Heart right ventricle (tissue), 16 donors: ENCODE measurements around the gene IMMP2L. TPM values are rescaled to one million over a fixed set of nuclear protein-coding genes. Genes with fewer than 3 reads are reported as not detected.

ENCODE experiments used
- ATAC-seq, 8 donors: fragments of 200-7000 bp; cut with Tn5 transposase; one replicate each; pipeline ENCODE4 v1.9.1; 2020; ENCODE audit warnings: mild to moderate bottlenecking in 8 of 8, moderate library complexity in 8 of 8, moderate number of reproducible peaks in 1 of 8
- DNase-seq, 2 donors: peaks; one replicate each; pipeline ENCODE4 v3.0.0-alpha.2; 2020
- H3K27ac ChIP-seq, 10 donors: fragments of 200-600 bp; sonication (generic) in 2 of 10; one replicate each; pipeline versions ENCODE4 v1.5.0 to v1.8.0; 2020 to 2022; ENCODE audit warnings: mild to moderate bottlenecking in 3 of 10
- H3K27me3 ChIP-seq, 7 donors: fragments of 200-600 bp; one replicate each; pipeline ENCODE4 v1.8.0; 2021 to 2022; ENCODE audit warnings: mild to moderate bottlenecking in 2 of 7
- H3K36me3 ChIP-seq, 9 donors: fragments of 200-600 bp; sonication (generic) in 1 of 9; one replicate each; pipeline versions ENCODE4 v1.5.0 to v1.8.0; 2020 to 2022; ENCODE audit warnings: mild to moderate bottlenecking in 2 of 9
- H3K4me1 ChIP-seq, 9 donors: fragments of 200-600 bp; sonication (generic) in 1 of 9; one replicate each; pipeline versions ENCODE4 v1.5.0 to v1.8.0; 2020 to 2022; ENCODE audit warnings: mild to moderate bottlenecking in 4 of 9
- H3K4me3 ChIP-seq, 10 donors: fragments of 200-600 bp; sonication (generic) in 2 of 10; one replicate each; pipeline versions ENCODE4 v1.5.0 to v1.8.0; 2020 to 2022; ENCODE audit warnings: mild to moderate bottlenecking in 7 of 10, moderate library complexity in 2 of 10
- H3K9me3 ChIP-seq, 11 donors: fragments of 200-600 bp in 10 of 11; sonication (generic) in 2 of 11; one replicate each; pipeline versions ENCODE4 v1.5.0 to v1.8.0; 2013 to 2022; ENCODE audit warnings: mild to moderate bottlenecking in 2 of 11, control low read depth in 1 of 11, moderate library complexity in 1 of 11
- whole genome bisulfite sequencing, 2 donors: extraction: QIAGEN DNeasy Blood & Tissue Kit; methylation state at CpG; one replicate each; pipeline ENCODE4 v1.1.7; 2013; ENCODE audit warnings: inconsistent platforms in 1 of 2; 5-methylcytosine and 5-hydroxymethylcytosine counted together
- intact Hi-C, 10 donors: fragments of 100-400 bp; cut with DNase I; formaldehyde crosslinking; loops; one replicate each; pipeline versions ENCODE4 v1.11.1 to v1.14.2; 2022
- polyA plus RNA-seq, 2 donors: library from polyadenylated mRNA; stranded (reverse); fragments of 200-250 nt; gene quantifications; one replicate each; pipeline ENCODE4 v1.2.3, GENCODE V29; 2013
- total RNA-seq, 10 donors: library from RNA; stranded (reverse); fragmentation: NEBNext Ultra II Directional in 3 of 10; extraction: Animal tissue kit (Norgen Biotek cat#: 25700) in 3 of 10; gene quantifications; one replicate each; pipeline versions ENCODE4 v1.2.1 to v1.2.4, GENCODE V29; 2021 to 2023
- TF ChIP-seq, protein P1 (sequence below), 9 donors: fragments of 200-600 bp; sonication (generic) in 2 of 9; IDR thresholded peaks; one replicate each; pipeline versions ENCODE4 v1.5.0 to v1.8.0; 2021 to 2022; ENCODE audit warnings: antibody characterized with exemption in 9 of 9, mild to moderate bottlenecking in 5 of 9, moderate library complexity in 1 of 9
- donor health status: Arrhythmogenic right ventricular cardiomyopathy.
- donor health status: ischemic (EF 13 %, LVEDD 7.1; RV severe dilation, severe dysfunction).
- donor health status: healthy with polysubstance abuse.
- donor health status: DM: no; HTN: yes; CAD: no.
- donor health status: DM: no; HTN: no; CAD: no.
- donor health status: ischemic (EF 25% LVEDD 6.9; RV normal size, moderate dysfunction).
- donor health status: ischemic (EF 25% LVEDD 5.7; RV mildly dilated, moderate dysfunction).
- donor health status: healthy.
- donor health status: DM: yes; HTN: yes; CAD: no.
- donor health status: Ischemic cardiomyopathy.
- donor health status: ischemic (EF 35%, LVEDD 5.7; RV mildly dilated, moderate dysfunction).
- donor health status: nonischemic (EF 11% LVEDD 7.7; RV severe dilation, severe dysfunction).
- donor health status: DM: yes; HTN: yes; CAD: no.
- donor health status: PGD.
- donor health status: ischemic (EF 29% LVEDD 5.4; RV normal size, mild dysfunction).
- donor health status: nonischemic (EF 23%, LVEDD 6.1; RV moderate dilation, normal function).

Gene IMMP2L
- total and polyA plus RNA-seq, 12 donors, result 4.3 to 20.8 (median 17.3) TPM

DNA sequence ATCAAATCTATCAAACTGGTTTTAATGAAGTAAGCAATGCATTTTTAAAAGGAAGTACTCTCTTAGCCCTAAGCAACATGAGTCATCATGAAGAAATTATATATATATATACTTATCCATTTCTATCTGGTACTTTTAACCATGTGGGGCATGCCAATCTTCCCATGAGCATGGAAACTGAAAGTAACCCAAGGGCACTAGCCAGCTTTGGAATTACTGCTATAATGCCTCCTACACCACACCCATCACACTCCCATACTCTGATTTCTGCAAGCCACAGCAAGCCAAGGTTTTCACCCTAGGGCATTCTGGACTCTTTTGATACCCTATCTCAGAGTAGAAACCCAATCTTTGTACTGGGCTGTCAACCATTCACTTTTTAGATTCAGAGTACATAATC lies 204.6 kb downstream of the IMMP2L start:
- H3K36me3 ChIP-seq, result no peaks in the 10 kb centered on the region
- H3K4me3 ChIP-seq, result no peak overlapping the region
- intact Hi-C loops, result no loop called here
- no peak overlapping the region for H3K27ac ChIP-seq
- H3K9me3 ChIP-seq, result no peaks in the 10 kb centered on the region
- H3K4me1 ChIP-seq, result peaks cover 0 to 5% (median 0%) of the 10 kb centered on the region in 9 donors
- TF ChIP-seq, protein P1, sequence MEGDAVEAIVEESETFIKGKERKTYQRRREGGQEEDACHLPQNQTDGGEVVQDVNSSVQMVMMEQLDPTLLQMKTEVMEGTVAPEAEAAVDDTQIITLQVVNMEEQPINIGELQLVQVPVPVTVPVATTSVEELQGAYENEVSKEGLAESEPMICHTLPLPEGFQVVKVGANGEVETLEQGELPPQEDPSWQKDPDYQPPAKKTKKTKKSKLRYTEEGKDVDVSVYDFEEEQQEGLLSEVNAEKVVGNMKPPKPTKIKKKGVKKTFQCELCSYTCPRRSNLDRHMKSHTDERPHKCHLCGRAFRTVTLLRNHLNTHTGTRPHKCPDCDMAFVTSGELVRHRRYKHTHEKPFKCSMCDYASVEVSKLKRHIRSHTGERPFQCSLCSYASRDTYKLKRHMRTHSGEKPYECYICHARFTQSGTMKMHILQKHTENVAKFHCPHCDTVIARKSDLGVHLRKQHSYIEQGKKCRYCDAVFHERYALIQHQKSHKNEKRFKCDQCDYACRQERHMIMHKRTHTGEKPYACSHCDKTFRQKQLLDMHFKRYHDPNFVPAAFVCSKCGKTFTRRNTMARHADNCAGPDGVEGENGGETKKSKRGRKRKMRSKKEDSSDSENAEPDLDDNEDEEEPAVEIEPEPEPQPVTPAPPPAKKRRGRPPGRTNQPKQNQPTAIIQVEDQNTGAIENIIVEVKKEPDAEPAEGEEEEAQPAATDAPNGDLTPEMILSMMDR (IDR thresholded peaks at IDR 0.05), result no peak
- no peak for DNase-seq
- ATAC-seq, result no peak
- no peaks in the 10 kb centered on the region for H3K27me3 ChIP-seq

DNA sequence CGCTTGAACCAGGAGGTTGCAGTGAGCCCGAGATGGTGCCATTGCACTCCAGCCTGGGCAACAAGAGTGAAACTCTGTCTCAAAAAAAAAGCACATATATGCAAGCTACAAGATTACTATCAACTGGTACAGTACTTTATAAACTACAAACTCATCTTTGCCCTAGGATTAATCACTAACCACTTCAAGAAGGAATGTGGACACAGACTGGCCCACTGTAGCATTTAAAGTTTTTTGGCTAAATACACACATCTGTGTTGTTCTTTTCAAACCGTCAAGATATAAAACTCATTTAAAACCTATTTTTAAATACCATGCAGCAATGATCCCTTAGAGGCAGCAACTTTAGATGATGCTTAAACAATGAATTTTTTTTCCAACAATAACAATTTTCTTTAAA lies 205.4 kb downstream of the IMMP2L start:
- Histone ChIP-seq H3K9me3 (no peaks in the 10 kb centered on the region), H3K4me3 (no peak overlapping the region), H3K36me3 (no peaks in the 10 kb centered on the region), H3K4me1 (peaks cover 0 to 5% (median 0%) of the 10 kb centered on the region in 9 donors), H3K27me3 (no peaks in the 10 kb centered on the region), H3K27ac (no peak overlapping the region)
- TF ChIP-seq, protein P1 (IDR thresholded peaks at IDR 0.05), result no peak
- DNase-seq (no peak), ATAC-seq (no peak)
- WGBS, 2 donors, result 89 to 90% methylated on average over 3 of the region's 3 CpGs
- intact Hi-C loops, result no loop called here

DNA sequence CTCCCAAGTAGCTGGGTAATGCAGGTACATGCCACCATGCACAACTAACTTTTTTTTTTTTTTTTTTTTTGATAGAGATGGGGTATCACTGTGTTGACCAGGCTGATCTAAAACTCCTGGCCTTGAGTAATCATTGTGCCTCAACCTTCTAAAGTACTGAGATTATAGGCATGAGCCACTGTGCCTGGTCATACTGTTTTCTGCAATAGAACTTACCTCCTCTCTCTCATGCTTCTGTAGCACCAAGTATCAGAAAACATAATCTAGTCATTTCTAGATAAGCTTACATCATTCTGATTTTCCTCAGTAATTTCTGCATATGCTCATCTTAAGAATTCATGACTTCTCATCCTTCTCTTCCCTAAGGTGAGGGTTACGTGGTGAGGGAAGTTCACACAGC lies 210.0 kb downstream of the IMMP2L start:
- Histone ChIP-seq H3K4me3 (no peak overlapping the region), H3K36me3 (no peaks in the 10 kb centered on the region), H3K9me3 (no peaks in the 10 kb centered on the region), H3K27me3 (no peaks in the 10 kb centered on the region), H3K4me1 (no peaks in the 10 kb centered on the region), H3K27ac (no peak overlapping the region)
- intact Hi-C loops, result no loop called here
- TF ChIP-seq, protein P1 (IDR thresholded peaks at IDR 0.05), result no peak
- WGBS, 2 donors, result 96 to 100% methylated on average over 1 of the region's 1 CpG
- DNase-seq (no peak), ATAC-seq (no peak)

DNA sequence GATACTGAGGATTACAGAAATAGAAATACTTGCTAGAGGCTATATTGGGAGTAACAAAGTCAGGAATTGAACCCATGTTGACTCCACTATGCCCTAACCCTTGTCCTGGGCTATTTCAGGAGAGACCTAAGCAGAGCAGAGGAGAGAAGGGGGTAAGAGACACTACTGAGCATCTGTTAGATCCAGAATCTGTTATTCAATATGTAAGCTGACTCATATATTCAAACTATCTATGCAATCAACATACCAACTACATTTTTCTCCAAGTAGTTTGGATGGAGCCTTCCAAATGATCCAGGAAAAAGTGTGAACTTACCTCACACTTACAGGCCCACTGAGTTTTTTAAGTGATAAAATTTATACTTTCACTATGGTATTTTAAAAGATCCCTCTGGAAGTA lies 216.1 kb downstream of the IMMP2L start:
- intact Hi-C loops, result no loop called here
- Histone ChIP-seq H3K36me3 (no peaks in the 10 kb centered on the region), H3K9me3 (peaks cover 0 to 36% (median 21%) of the 10 kb centered on the region in 11 donors), H3K27me3 (no peaks in the 10 kb centered on the region), H3K27ac (no peak overlapping the region), H3K4me3 (no peak overlapping the region), H3K4me1 (no peaks in the 10 kb centered on the region)
- DNase-seq (no peak), ATAC-seq (no peak)
- TF ChIP-seq, protein P1 (IDR thresholded peaks at IDR 0.05), result no peak

DNA sequence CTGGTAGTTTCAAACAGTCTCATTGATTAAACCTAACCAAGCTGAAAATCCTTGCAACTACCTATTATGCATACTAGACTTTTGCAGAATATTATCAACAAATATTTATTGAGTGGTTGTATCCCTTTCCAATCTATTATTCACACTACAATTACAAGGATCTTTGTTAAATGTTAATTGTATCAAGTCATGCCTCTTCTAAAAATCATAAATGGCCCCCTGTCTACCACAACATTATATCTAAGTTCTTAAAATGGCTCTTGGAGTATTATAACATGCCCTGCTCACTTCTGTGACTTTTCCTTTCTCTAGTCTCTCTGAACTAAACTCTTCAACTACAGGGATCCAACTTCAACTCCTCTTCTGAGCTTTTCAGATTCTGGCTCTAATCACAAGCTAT lies 219.3 kb downstream of the IMMP2L start:
- peaks cover 0 to 36% (median 21%) of the 10 kb centered on the region in 11 donors for H3K9me3 ChIP-seq
- H3K4me3 ChIP-seq, result no peak overlapping the region
- no peak for DNase-seq
- no peak overlapping the region for H3K27ac ChIP-seq
- no peaks in the 10 kb centered on the region for H3K27me3 ChIP-seq
- TF ChIP-seq, protein P1 (IDR thresholded peaks at IDR 0.05), result no peak
- H3K36me3 ChIP-seq, result no peaks in the 10 kb centered on the region
- intact Hi-C loops, result no loop called here
- peaks cover 0 to 3% (median 0%) of the 10 kb centered on the region in 9 donors for H3K4me1 ChIP-seq
- no peak for ATAC-seq
